NB4 (cell line): ENCODE data around the gene RAB20.

Source experiments
- POLR2A ChIP-seq: IDR thresholded peaks from 2 replicates; pipeline ENCODE4 v1.6.1; 2011; ENCODE audit warnings: mild to moderate bottlenecking; ENCODE audit not compliant: insufficient read length; ENCODE audit errors: extremely low read depth
- TF ChIP-seq, protein P1 (sequence below): IDR thresholded peaks from one replicate; pipeline ENCODE4 v1.5.1; 2012; ENCODE audit warnings: low read depth, low read length
- TF ChIP-seq, protein P2 (sequence below): IDR thresholded peaks from 2 replicates; pipeline ENCODE4 v1.6.1; 2011; ENCODE audit warnings: low read depth, low read length

DNA sequence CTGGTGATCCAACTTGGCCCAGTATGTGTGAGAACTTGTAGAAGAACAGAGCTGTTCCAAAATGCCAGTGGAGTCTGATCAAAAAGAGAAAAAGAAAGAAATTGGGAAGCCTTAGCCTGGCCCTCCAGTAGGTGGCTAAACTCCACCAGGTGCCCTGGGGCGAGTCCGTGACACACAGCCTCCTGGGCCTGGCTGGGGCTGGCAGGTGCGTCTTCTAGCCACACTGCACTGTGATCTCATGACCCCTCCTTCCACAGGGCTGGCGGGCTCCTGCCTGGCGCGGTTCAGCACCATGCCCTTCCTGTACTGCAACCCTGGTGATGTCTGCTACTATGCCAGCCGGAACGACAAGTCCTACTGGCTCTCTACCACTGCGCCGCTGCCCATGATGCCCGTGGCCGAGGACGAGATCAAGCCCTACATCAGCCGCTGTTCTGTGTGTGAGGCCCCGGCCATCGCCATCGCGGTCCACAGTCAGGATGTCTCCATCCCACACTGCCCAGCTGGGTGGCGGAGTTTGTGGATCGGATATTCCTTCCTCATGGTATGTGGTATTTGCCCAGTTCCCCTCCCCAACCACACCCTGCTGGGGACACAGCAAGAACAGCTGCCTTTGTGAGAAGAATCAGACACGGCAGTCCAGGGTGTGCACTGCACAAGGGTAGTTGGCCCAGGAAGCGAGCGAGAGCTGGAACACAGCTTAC is 53.7 kb downstream of the RAB20 start:
- TF ChIP-seq, protein P1, sequence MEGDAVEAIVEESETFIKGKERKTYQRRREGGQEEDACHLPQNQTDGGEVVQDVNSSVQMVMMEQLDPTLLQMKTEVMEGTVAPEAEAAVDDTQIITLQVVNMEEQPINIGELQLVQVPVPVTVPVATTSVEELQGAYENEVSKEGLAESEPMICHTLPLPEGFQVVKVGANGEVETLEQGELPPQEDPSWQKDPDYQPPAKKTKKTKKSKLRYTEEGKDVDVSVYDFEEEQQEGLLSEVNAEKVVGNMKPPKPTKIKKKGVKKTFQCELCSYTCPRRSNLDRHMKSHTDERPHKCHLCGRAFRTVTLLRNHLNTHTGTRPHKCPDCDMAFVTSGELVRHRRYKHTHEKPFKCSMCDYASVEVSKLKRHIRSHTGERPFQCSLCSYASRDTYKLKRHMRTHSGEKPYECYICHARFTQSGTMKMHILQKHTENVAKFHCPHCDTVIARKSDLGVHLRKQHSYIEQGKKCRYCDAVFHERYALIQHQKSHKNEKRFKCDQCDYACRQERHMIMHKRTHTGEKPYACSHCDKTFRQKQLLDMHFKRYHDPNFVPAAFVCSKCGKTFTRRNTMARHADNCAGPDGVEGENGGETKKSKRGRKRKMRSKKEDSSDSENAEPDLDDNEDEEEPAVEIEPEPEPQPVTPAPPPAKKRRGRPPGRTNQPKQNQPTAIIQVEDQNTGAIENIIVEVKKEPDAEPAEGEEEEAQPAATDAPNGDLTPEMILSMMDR = no peak
- TF ChIP-seq POLR2A = no peak
- TF ChIP-seq, protein P2, sequence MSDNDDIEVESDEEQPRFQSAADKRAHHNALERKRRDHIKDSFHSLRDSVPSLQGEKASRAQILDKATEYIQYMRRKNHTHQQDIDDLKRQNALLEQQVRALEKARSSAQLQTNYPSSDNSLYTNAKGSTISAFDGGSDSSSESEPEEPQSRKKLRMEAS = no peak
